Astrocyte of the spinal cord (primary cell): Measurements from ENCODE around the gene NT5DC4.
A peak's percentile ranks its signal among the peaks of the same experiment; 100 is the strongest.

ENCODE experiments used
- DNase-seq: peaks from one replicate; pipeline ENCODE4 v3.0.0; 2011; ENCODE audit warnings: low read depth, low spot score
- H3K4me3 ChIP-seq: 2 replicates; pipeline ENCODE4 v1.5.1; 2011; ENCODE audit warnings: low read depth, mild to moderate bottlenecking, low read length, moderate library complexity
- CTCF ChIP-seq: IDR thresholded peaks from 2 replicates; pipeline ENCODE4 v1.5.1; 2012; ENCODE audit warnings: low read depth, mild to moderate bottlenecking, low read length, inconsistent platforms
- in situ Hi-C: cut with HindIII; loops from 2 replicates; pipeline ENCODE4 v1.10.0; 2017; ENCODE audit warnings: low sequenced_read_pairs

Gene NT5DC4

GRCh38 chr2:112733456-112733855 is 12.6 kb downstream of the NT5DC4 start:
- TF ChIP-seq CTCF = no peak
- in situ Hi-C loops = no loop called here
- H3K4me3 ChIP-seq = no peak overlapping the region
- DNase-seq = no peak

- TF ChIP-seq CTCF = no peak
- in situ Hi-C loops = no loop called here
- DNase-seq = no peak
- no peak overlapping the region for H3K4me3 ChIP-seq
Observed at GRCh38 chr2:112733871-112734270, 13.1 kb downstream of the NT5DC4 start.

GRCh38 chr2:112737542-112738232 is 16.9 kb downstream of the NT5DC4 start:
- in situ Hi-C loops = no loop called here
- no peak for DNase-seq
- TF ChIP-seq CTCF = no peak
- H3K4me3 ChIP-seq = no peak overlapping the region

GRCh38 chr2:112740527-112740926 is 19.7 kb downstream of the NT5DC4 start:
- DNase-seq = no peak
- no peak for TF ChIP-seq CTCF
- no peak overlapping the region for H3K4me3 ChIP-seq
- in situ Hi-C loops = no loop called here

- DNase-seq = peak; percentile 82
- peak; percentile 97 for TF ChIP-seq CTCF
- in situ Hi-C loops = no loop called here
- H3K4me3 ChIP-seq = no peak overlapping the region
Observed at GRCh38 chr2:112749755-112750559, 29.1 kb downstream of the NT5DC4 start.

DNA sequence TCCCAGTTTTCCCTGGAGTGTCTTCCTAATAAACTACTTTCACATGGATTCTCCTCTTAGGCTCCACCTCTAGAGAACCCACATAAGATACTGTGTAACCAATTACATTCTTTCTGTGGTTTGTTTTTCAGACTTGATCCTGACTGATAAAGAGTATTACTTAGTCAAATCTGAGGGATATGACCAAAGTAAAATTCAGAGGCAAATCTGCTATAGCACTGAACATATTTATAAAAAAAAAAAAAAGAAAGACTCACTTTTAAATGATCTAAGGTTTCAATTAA is 29.7 kb downstream of the NT5DC4 start:
- no peak for DNase-seq
- H3K4me3 ChIP-seq = no peak overlapping the region
- no peak for TF ChIP-seq CTCF
- in situ Hi-C loops = no loop called here
